Measurements from ENCODE around the gene UBXN1. TPM values are rescaled to one million over a fixed set of nuclear protein-coding genes. Genes with fewer than 3 reads are reported as not detected.
A peak's percentile ranks its signal among the peaks of the same experiment; 100 is the strongest.

Gene UBXN1
- total RNA-seq, 1 experiment from 2014 or later: 118 TPM

DNA sequence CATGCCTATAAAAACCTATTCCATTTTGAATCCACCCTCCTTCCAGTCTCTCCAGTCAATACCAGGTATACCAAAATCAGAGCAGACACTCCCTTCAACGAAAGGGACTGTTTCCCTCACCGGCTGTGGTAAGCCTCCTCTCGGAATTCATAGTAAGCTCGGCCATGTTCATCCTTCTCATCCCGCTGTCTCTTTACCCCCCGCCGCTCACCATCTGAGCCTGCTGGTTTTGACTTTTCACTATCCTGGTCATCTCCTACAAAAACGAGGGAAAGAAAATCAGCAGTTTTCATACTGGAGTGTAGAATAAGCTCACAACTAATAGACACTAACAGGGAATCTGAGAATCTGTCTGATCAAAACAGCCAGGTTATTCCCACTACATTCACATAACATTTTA, 45.3 kb upstream of the UBXN1 start:
- no peak for DNase-seq
- H4K20me1 ChIP-seq (ENCODE audit: control insufficient read depth, insufficient read depth, insufficient read length): no peaks in the 10 kb centered on the region
- no peak overlapping the region for H4K5ac ChIP-seq (ENCODE audit: insufficient read length, low read depth, low read length)
- H3T11ph ChIP-seq (ENCODE audit: low read length): no peak overlapping the region
- no peaks in the 10 kb centered on the region for H3K4me1 ChIP-seq (ENCODE audit: insufficient read depth, low read length)
- no peak overlapping the region for H3K14ac ChIP-seq (ENCODE audit: insufficient read depth, low read length)
- no peak overlapping the region for H4K8ac ChIP-seq (replicated peaks; ENCODE audit: insufficient read length, low read depth, low read length)
- H3K36me3 Mint-ChIP-seq (ENCODE audit: insufficient read depth in 1 of 3, low read depth in 3 of 3): peaks cover 49 to 65% (median 64%) of the 10 kb centered on the region in 3 experiments
- H3K9me3 ChIP-seq (ENCODE audit: control insufficient read depth, low read depth, low read length): no peaks in the 10 kb centered on the region
- no peak overlapping the region for H3K4ac ChIP-seq (ENCODE audit: low read depth, low read length)
- no peaks in the 10 kb centered on the region for H3K27me3 ChIP-seq (ENCODE audit: insufficient read depth, low read length)
- H3K9me3 Mint-ChIP-seq: no peaks in the 10 kb centered on the region
- WGBS (ENCODE audit: extremely low coverage, insufficient read length, low lambda C conversion rate): no CpG with 5 or more reads among the region's 8 CpGs
- H2AFZ ChIP-seq (ENCODE audit: low read length): no peak overlapping the region
- peak overlapping the region in 1 of 3 experiments; percentile 71; a peak in 2 of 7 replicates for H3K27ac Mint-ChIP-seq
- no peaks in the 10 kb centered on the region for H3K27me3 Mint-ChIP-seq (ENCODE audit: low read depth)
- peak overlapping the region; percentile 89 to 95 for H3K4me3 Mint-ChIP-seq
- H3K9ac ChIP-seq (ENCODE audit: extremely low read depth, insufficient read length, low read length): no peak overlapping the region
- no peak overlapping the region for H3K4me2 ChIP-seq (ENCODE audit: insufficient read depth, insufficient read length, low read length)
- H3K23ac ChIP-seq (ENCODE audit: insufficient read length, low read depth, low read length): no peak overlapping the region
- no peak overlapping the region for H3K18ac ChIP-seq (ENCODE audit: insufficient read length, low read depth, low read length)
- no peak overlapping the region for H3K27ac ChIP-seq (ENCODE audit: insufficient read length, low read depth, low read length)
- H2AK5ac ChIP-seq (ENCODE audit: insufficient read length, low read length): no peak overlapping the region
- H3K56ac ChIP-seq (ENCODE audit: insufficient read length, low read depth, low read length): no peak overlapping the region
- H4K91ac ChIP-seq (ENCODE audit: insufficient read length, low read depth, low read length): no peak overlapping the region
- H3K4me1 Mint-ChIP-seq: peaks cover 20 to 23% of the 10 kb centered on the region in 2 experiments
- no peak overlapping the region for H2BK12ac ChIP-seq (ENCODE audit: insufficient read length, low read depth, low read length)
- no peak overlapping the region for H2BK20ac ChIP-seq (ENCODE audit: low read depth, low read length, poor library complexity, severe bottlenecking)
- no peak overlapping the region for H2BK5ac ChIP-seq (ENCODE audit: insufficient read length, low read length)
- H3K23me2 ChIP-seq (ENCODE audit: insufficient read length, low read depth, low read length, poor library complexity, severe bottlenecking): peaks cover 25% of the 10 kb centered on the region
- H3K79me1 ChIP-seq (ENCODE audit: insufficient read depth, low read depth, low read length, poor library complexity, severe bottlenecking): peaks cover 6% of the 10 kb centered on the region
- H2BK120ac ChIP-seq (ENCODE audit: low read depth, low read length, poor library complexity, severe bottlenecking): no peak overlapping the region
- no peak overlapping the region for H2BK15ac ChIP-seq (ENCODE audit: low read depth, low read length)
- peaks cover 28% of the 10 kb centered on the region for H3K79me2 ChIP-seq (ENCODE audit: insufficient read depth, low read length)
- TF ChIP-seq, protein P1, sequence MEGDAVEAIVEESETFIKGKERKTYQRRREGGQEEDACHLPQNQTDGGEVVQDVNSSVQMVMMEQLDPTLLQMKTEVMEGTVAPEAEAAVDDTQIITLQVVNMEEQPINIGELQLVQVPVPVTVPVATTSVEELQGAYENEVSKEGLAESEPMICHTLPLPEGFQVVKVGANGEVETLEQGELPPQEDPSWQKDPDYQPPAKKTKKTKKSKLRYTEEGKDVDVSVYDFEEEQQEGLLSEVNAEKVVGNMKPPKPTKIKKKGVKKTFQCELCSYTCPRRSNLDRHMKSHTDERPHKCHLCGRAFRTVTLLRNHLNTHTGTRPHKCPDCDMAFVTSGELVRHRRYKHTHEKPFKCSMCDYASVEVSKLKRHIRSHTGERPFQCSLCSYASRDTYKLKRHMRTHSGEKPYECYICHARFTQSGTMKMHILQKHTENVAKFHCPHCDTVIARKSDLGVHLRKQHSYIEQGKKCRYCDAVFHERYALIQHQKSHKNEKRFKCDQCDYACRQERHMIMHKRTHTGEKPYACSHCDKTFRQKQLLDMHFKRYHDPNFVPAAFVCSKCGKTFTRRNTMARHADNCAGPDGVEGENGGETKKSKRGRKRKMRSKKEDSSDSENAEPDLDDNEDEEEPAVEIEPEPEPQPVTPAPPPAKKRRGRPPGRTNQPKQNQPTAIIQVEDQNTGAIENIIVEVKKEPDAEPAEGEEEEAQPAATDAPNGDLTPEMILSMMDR (conservative IDR thresholded peaks at IDR 0.05): no peak
